SK-N-SH (cell line): ENCODE data around the gene MICAL2. TPM values are rescaled to one million over a fixed set of nuclear protein-coding genes. Genes with fewer than 3 reads are reported as not detected.
A peak's percentile ranks its signal among the peaks of the same experiment; 100 is the strongest.

Experiments
- CTCF ChIA-PET: fragments of 300-600, 350-600 bp; formaldehyde crosslinking; extraction: SDS; loops from one replicate; lab custom pipeline; 2021; lab: Yijun Ruan, JAX
- POLR2A ChIA-PET: fragments of 350-600 bp; sonication (Branson Sonifier 250); formaldehyde crosslinking; extraction: SDS; loops from one replicate; lab custom pipeline; 2020; ENCODE audit warnings: antibody characterized with exemption, inconsistent platforms; lab: Yijun Ruan, JAX
- DNase-seq: peaks from one replicate; pipeline ENCODE4 v3.0.0; 2012
- H2AFZ ChIP-seq: fragments of 200-600 bp; sonication (generic); 2 replicates; pipeline ENCODE4 v1.8.1; 2016; ENCODE audit warnings: antibody characterized with exemption, mild to moderate bottlenecking, low read depth
- H3F3A ChIP-seq: fragments of 200-600 bp; sonication (generic); replicated peaks from 2 replicates; pipeline ENCODE3; 2016; ENCODE audit warnings: antibody characterized with exemption, mild to moderate bottlenecking; ENCODE audit not compliant: insufficient read depth
- H3K27ac ChIP-seq, 2 experiments: fragments of 200-500 bp in 1 of 2; fragments of 200-600 bp in 1 of 2; sonication (Bioruptor generic) in 1 of 2; sonication (generic), shearing (Covaris generic) in 1 of 2; 2 replicates each; pipeline versions ENCODE4 v1.5.1 to v1.6.1; 2014 to 2016; ENCODE audit warnings: low read depth in 2 of 2, inconsistent platforms in 1 of 2, low read length in 1 of 2, mild to moderate bottlenecking in 1 of 2, mixed read lengths in 1 of 2
- H3K27me3 ChIP-seq: fragments of 200-600 bp; sonication (generic), shearing (Covaris generic); 2 replicates; pipeline ENCODE4 v1.6.1; 2016; ENCODE audit warnings: mixed run types; ENCODE audit not compliant: insufficient read depth
- H3K36me3 ChIP-seq, 2 experiments: fragments of 200-500 bp in 1 of 2; fragments of 200-600 bp in 1 of 2; sonication (Bioruptor generic) in 1 of 2; sonication (generic) in 1 of 2; replicated peaks in 1 of 2; 2 replicates each; pipeline versions ENCODE3 to v1.5.1; 2014 to 2016; ENCODE audit warnings: low read length in 1 of 2, mild to moderate bottlenecking in 1 of 2; ENCODE audit not compliant: insufficient read depth in 2 of 2, control insufficient read depth in 1 of 2
- H3K4me1 ChIP-seq, 2 experiments: fragments of 200-500 bp in 1 of 2; fragments of 200-600 bp in 1 of 2; sonication (Bioruptor generic) in 1 of 2; sonication (generic), shearing (Covaris generic) in 1 of 2; 2 replicates each; pipeline versions ENCODE4 v1.5.1 to v1.6.1; 2014 to 2016; ENCODE audit warnings: low read depth in 1 of 2, low read length in 1 of 2, mixed run types in 1 of 2; ENCODE audit not compliant: insufficient read depth in 2 of 2, control insufficient read depth in 1 of 2
- H3K4me2 ChIP-seq: fragments of 200-600 bp; sonication (generic), shearing (Covaris generic); 2 replicates; pipeline ENCODE4 v1.6.1; 2017; ENCODE audit warnings: mixed run types
- H3K4me3 ChIP-seq, 2 experiments: fragments of 200-500 bp in 1 of 2; fragments of 200-600 bp in 1 of 2; sonication (Bioruptor generic) in 1 of 2; sonication (generic), shearing (Covaris generic) in 1 of 2; 2 replicates each; pipeline versions ENCODE4 v1.5.1 to v1.8.1; 2014 to 2016; ENCODE audit warnings: low read depth in 2 of 2, inconsistent platforms in 1 of 2, low read length in 1 of 2, mild to moderate bottlenecking in 1 of 2, mixed read lengths in 1 of 2, moderate library complexity in 1 of 2
- H3K79me2 ChIP-seq: fragments of 200-600 bp; sonication (generic); 2 replicates; pipeline ENCODE4 v1.8.1; 2017; ENCODE audit warnings: mild to moderate bottlenecking; ENCODE audit not compliant: insufficient read depth
- H3K9ac ChIP-seq: fragments of 200-600 bp; sonication (generic); 2 replicates; pipeline ENCODE4 v1.6.1; 2017; ENCODE audit warnings: mixed run types
- H3K9me2 ChIP-seq: fragments of 200-600 bp; sonication (generic); 2 replicates; pipeline ENCODE4 v1.6.1; 2017; ENCODE audit warnings: mixed run types
- H3K9me3 ChIP-seq: fragments of 200-600 bp; sonication (generic); 2 replicates; pipeline ENCODE4 v1.6.1; 2017; ENCODE audit warnings: mixed run types, mild to moderate bottlenecking, moderate library complexity
- H4K20me1 ChIP-seq: fragments of 200-600 bp; sonication (generic); 2 replicates; pipeline ENCODE4 v1.6.1; 2017; ENCODE audit warnings: mild to moderate bottlenecking, mixed run types; ENCODE audit not compliant: insufficient read depth
- CHD2 ChIP-seq: fragments of 150-350 bp; IDR thresholded peaks from 2 replicates; pipeline ENCODE4 v1.6.1; 2018; ENCODE audit warnings: low read length; ENCODE audit not compliant: partially characterized antibody
- EP300 ChIP-seq, 2 experiments: IDR thresholded peaks; 2 replicates each; pipeline versions ENCODE4 v1.4.0 to v1.6.1; 2012; ENCODE audit warnings: borderline replicate concordance in 1 of 2, low read depth in 1 of 2, low read length in 1 of 2
- FOXM1 ChIP-seq: IDR thresholded peaks from 2 replicates; pipeline ENCODE4 v1.4.0; 2012; ENCODE audit warnings: low read depth, mild to moderate bottlenecking
- IRF3 ChIP-seq: fragments of 150-350 bp; IDR thresholded peaks from 2 replicates; pipeline ENCODE4 v1.6.1; 2016; ENCODE audit warnings: mild to moderate bottlenecking, low read depth, low read length
- JUND ChIP-seq: IDR thresholded peaks from 2 replicates; pipeline ENCODE4 v1.4.0; 2012
- MXI1 ChIP-seq: IDR thresholded peaks from 2 replicates; pipeline ENCODE4 v1.6.1; 2012; ENCODE audit warnings: mild to moderate bottlenecking, low read depth, low read length, improper control_type of control experiment
- NFIC ChIP-seq: IDR thresholded peaks from 2 replicates; pipeline ENCODE4 v1.4.0; 2012; ENCODE audit warnings: borderline replicate concordance
- PBX3 ChIP-seq: IDR thresholded peaks from 2 replicates; pipeline ENCODE4; 2012
- RAD21 ChIP-seq: IDR thresholded peaks from 2 replicates; pipeline ENCODE4 v1.6.1; 2012; ENCODE audit warnings: mild to moderate bottlenecking, low read length
- RCOR1 ChIP-seq: fragments of 150-350 bp; IDR thresholded peaks from 2 replicates; pipeline ENCODE4 v1.6.1; 2017; ENCODE audit warnings: antibody characterized with exemption, low read length
- RXRA ChIP-seq: IDR thresholded peaks from 2 replicates; pipeline ENCODE4 v1.4.0; 2012; ENCODE audit warnings: low read depth, mild to moderate bottlenecking, borderline replicate concordance
- SIN3A ChIP-seq: IDR thresholded peaks from 2 replicates; pipeline ENCODE4 v1.6.1; 2012; ENCODE audit warnings: low read depth, mild to moderate bottlenecking, low read length, moderate library complexity, borderline replicate concordance
- TCF12 ChIP-seq: IDR thresholded peaks from 2 replicates; pipeline ENCODE4 v1.4.0; 2012
- TEAD4 ChIP-seq: IDR thresholded peaks from 2 replicates; pipeline ENCODE4 v1.4.0; 2012; ENCODE audit warnings: mild to moderate bottlenecking, borderline replicate concordance; ENCODE audit not compliant: insufficient read depth
- USF2 ChIP-seq: fragments of 150-350 bp; IDR thresholded peaks from 2 replicates; pipeline ENCODE4 v1.6.1; 2017; ENCODE audit warnings: antibody characterized with exemption, low read length, low read depth, borderline replicate concordance
- WGBS: methylation state at CpG from one replicate; pipeline ENCODE4 v1.1.6; 2017; ENCODE audit warnings: low lambda C conversion rate; 5-methylcytosine and 5-hydroxymethylcytosine counted together
- polyA plus RNA-seq, 3 experiments: library from polyadenylated mRNA; depleted of rRNA; stranded (reverse); fragments of >200 nt; gene quantifications; 2 replicates each; pipeline ENCODE4 v1.2.3, GENCODE V29; 2012

MICAL2 gene
- polyA plus RNA-seq, 1 of the 3 experiments (the other 2 are of a cell fraction), result 54.6 TPM

GRCh38 chr11:12142176-12142575 is 31.8 kb downstream of the MICAL2 start:
- Histone ChIP-seq H3K4me2 (no peak overlapping the region), H3K9ac (no peak overlapping the region), H3K4me1 (peaks cover 0 to 42% of the 10 kb centered on the region in 2 experiments; a peak in 2 of 4 replicates), H3K79me2 (peaks cover 98% of the 10 kb centered on the region), H3F3A (peaks cover 28% of the 10 kb centered on the region), H4K20me1 (no peaks in the 10 kb centered on the region), H2AFZ (no peak overlapping the region), H3K27me3 (no peaks in the 10 kb centered on the region), H3K4me3 (no peak overlapping the region), H3K9me3 (no peaks in the 10 kb centered on the region), H3K36me3 (peaks cover 6 to 38% of the 10 kb centered on the region in 2 experiments), H3K9me2 (no peaks in the 10 kb centered on the region), H3K27ac (peak overlapping the region in 1 of 2 experiments; percentile 99; a peak in 2 of 4 replicates)
- DNase-seq, result no peak
- ChIA-PET POLR2A (no interaction called here), CTCF (no interaction called here)
- no peak for TF ChIP-seq TEAD4
- no peak for TF ChIP-seq TCF12
- TF ChIP-seq CHD2, result no peak
- no peak for TF ChIP-seq NFIC
- no peak for TF ChIP-seq RCOR1
- TF ChIP-seq IRF3, result no peak
- no peak for TF ChIP-seq FOXM1
- 95% methylated on average over 2 of the region's 2 CpGs for WGBS

GRCh38 chr11:12142909-12143308 is 32.5 kb downstream of the MICAL2 start:
- Histone ChIP-seq H3K27ac (peak overlapping the region in 1 of 2 experiments; percentile 99; a peak in 2 of 4 replicates), H3K4me3 (no peak overlapping the region), H4K20me1 (no peaks in the 10 kb centered on the region), H3K79me2 (peaks cover 100% of the 10 kb centered on the region), H3K36me3 (peaks cover 6 to 38% of the 10 kb centered on the region in 2 experiments), H3K9ac (no peak overlapping the region), H3K4me2 (no peak overlapping the region), H3K9me3 (no peaks in the 10 kb centered on the region), H2AFZ (no peak overlapping the region), H3K9me2 (no peaks in the 10 kb centered on the region), H3K27me3 (no peaks in the 10 kb centered on the region), H3K4me1 (peaks cover 0 to 35% of the 10 kb centered on the region in 2 experiments; a peak in 2 of 4 replicates), H3F3A (peaks cover 26% of the 10 kb centered on the region)
- ChIA-PET POLR2A (no interaction called here), CTCF (no interaction called here)
- DNase-seq, result no peak
- TF ChIP-seq PBX3 (no peak), CHD2 (no peak), RXRA (no peak), USF2 (no peak), EP300 (IDR thresholded peaks at IDR 0.05; ENCODE audit: borderline replicate concordance in 1 of 2, low read depth in 1 of 2, low read length in 1 of 2) (no peak), MXI1 (no peak), TCF12 (no peak), SIN3A (no peak), NFIC (no peak), JUND (no peak), TEAD4 (no peak), RAD21 (no peak)
- WGBS, result 67% methylated on average over 3 of the region's 3 CpGs
